PFSK-1 (cell line): ENCODE results near the gene TMEM131.

Source experiments
- FOXP2 ChIP-seq: optimal IDR thresholded peaks from 2 replicates; pipeline ENCODE3; 2011; ENCODE audit warnings: borderline replicate concordance, control low read depth, inconsistent platforms; ENCODE audit not compliant: insufficient read depth; ENCODE audit errors: extremely low read length, extremely low read depth
- POLR2AphosphoS5 ChIP-seq: IDR thresholded peaks from 2 replicates; pipeline ENCODE4 v1.6.1; 2012; ENCODE audit warnings: low read depth, mild to moderate bottlenecking, control low read depth, low read length, moderate library complexity
- REST ChIP-seq, 2 experiments: IDR thresholded peaks; 2 replicates each; pipeline versions ENCODE4 v1.6.1 to v1.8.0; 2011 to 2012; ENCODE audit warnings: low read depth in 2 of 2, low read length in 2 of 2, control low read depth in 1 of 2, inconsistent platforms in 1 of 2, mild to moderate bottlenecking in 1 of 2, moderate library complexity in 1 of 2; ENCODE audit not compliant: insufficient read depth in 1 of 2
- SIN3A ChIP-seq: IDR thresholded peaks from 2 replicates; pipeline ENCODE4 v1.6.1; 2012; ENCODE audit warnings: mild to moderate bottlenecking, low read length, moderate library complexity, borderline replicate concordance; ENCODE audit not compliant: insufficient read depth
- TAF1 ChIP-seq: IDR thresholded peaks from 2 replicates; pipeline ENCODE4 v1.6.1; 2012; ENCODE audit warnings: low read length, control low read depth, borderline replicate concordance; ENCODE audit not compliant: insufficient read depth

Gene TMEM131

GRCh38 chr2:98037666-98038336, 42.1 kb upstream of the TMEM131 start:
- TF ChIP-seq TAF1: no peak
- no peak for TF ChIP-seq SIN3A
- TF ChIP-seq REST (IDR thresholded peaks at IDR 0.05; ENCODE audit: insufficient read depth in 1 of 2, low read depth in 2 of 2, low read length in 2 of 2): no peak
- TF ChIP-seq POLR2AphosphoS5: no peak
- TF ChIP-seq FOXP2: no peak

GRCh38 chr2:98037206-98037605, 41.5 kb upstream of the TMEM131 start:
- TF ChIP-seq FOXP2 (no peak), SIN3A (no peak), TAF1 (no peak), POLR2AphosphoS5 (no peak), REST (IDR thresholded peaks at IDR 0.05; ENCODE audit: insufficient read depth in 1 of 2, low read depth in 2 of 2, low read length in 2 of 2) (no peak)

GRCh38 chr2:98036349-98037000, 40.7 kb upstream of the TMEM131 start:
- TF ChIP-seq FOXP2: no peak

- no peak for TF ChIP-seq REST (IDR thresholded peaks at IDR 0.05; ENCODE audit: insufficient read depth in 1 of 2, low read depth in 2 of 2, low read length in 2 of 2)
- no peak for TF ChIP-seq FOXP2
- no peak for TF ChIP-seq TAF1
- no peak for TF ChIP-seq SIN3A
- no peak for TF ChIP-seq POLR2AphosphoS5
Measured at GRCh38 chr2:98034745-98035144, 39.0 kb upstream of the TMEM131 start.

GRCh38 chr2:98032086-98032485, 36.3 kb upstream of the TMEM131 start:
- no peak for TF ChIP-seq TAF1
- no peak for TF ChIP-seq REST (IDR thresholded peaks at IDR 0.05; ENCODE audit: insufficient read depth in 1 of 2, low read depth in 2 of 2, low read length in 2 of 2)
